HFFc6 (cell line): ENCODE measurements around the gene MSMP. TPM values are rescaled to one million over a fixed set of nuclear protein-coding genes. Genes with fewer than 3 reads are reported as not detected.
A peak's percentile ranks its signal among the peaks of the same experiment; 100 is the strongest.

Experiments used
- DNase-seq: peaks from one replicate; pipeline ENCODE4 v3.0.0-alpha.2; 2018
- H3K27ac Mint-ChIP-seq: 2 replicates; pipeline ENCODE4 v1.8.0; 2020; ENCODE audit warnings: mild to moderate bottlenecking, mixed read lengths
- H3K27me3 Mint-ChIP-seq: 2 replicates; pipeline ENCODE4 v1.8.0; 2021; ENCODE audit warnings: mild to moderate bottlenecking, moderate library complexity, mixed read lengths; ENCODE audit not compliant: insufficient read depth
- H3K36me3 Mint-ChIP-seq: 2 replicates; pipeline ENCODE4 v1.8.0; 2021; ENCODE audit warnings: low read depth, mixed read lengths
- H3K4me1 Mint-ChIP-seq: 2 replicates; pipeline ENCODE4 v1.8.0; 2020; ENCODE audit warnings: low read depth, mixed read lengths
- H3K4me3 Mint-ChIP-seq: 2 replicates; pipeline ENCODE4 v1.8.0; 2020; ENCODE audit warnings: mild to moderate bottlenecking, moderate library complexity, mixed read lengths
- H3K9me3 Mint-ChIP-seq: 2 replicates; pipeline ENCODE4 v1.8.0; 2020; ENCODE audit warnings: mild to moderate bottlenecking, mixed read lengths
- CTCF ChIP-seq: fragments of 200-600 bp; sonication (generic); IDR thresholded peaks from 2 replicates; pipeline ENCODE4 v1.5.0; 2021; ENCODE audit warnings: antibody characterized with exemption, mild to moderate bottlenecking
- total RNA-seq, 6 experiments: library from RNA; stranded (reverse); fragmentation: NEBNext Ultra II Directional; extraction: Animal tissue kit (Norgen Biotek cat#: 25700); gene quantifications; 2 replicates in 1 of 6; 3 replicates in 5 of 6; pipeline ENCODE4 v1.2.3, GENCODE V29; 2021

Gene MSMP
- total RNA-seq, 6 experiments from 2014 or later = not detected

- H3K9me3 Mint-ChIP-seq = no peaks in the 10 kb centered on the region
- DNase-seq = peak; percentile 73
- peaks cover 5% of the 10 kb centered on the region for H3K27me3 Mint-ChIP-seq
- TF ChIP-seq CTCF = peak; percentile 93
- H3K27ac Mint-ChIP-seq = peak overlapping the region; percentile 82
- peaks cover 49% of the 10 kb centered on the region for H3K4me1 Mint-ChIP-seq
- H3K4me3 Mint-ChIP-seq = peak overlapping the region; percentile 78
- H3K36me3 Mint-ChIP-seq = no peaks in the 10 kb centered on the region
These were observed 36.6 kb upstream of the MSMP start for GRCh38 chr9:35790385-35791296.

- peaks cover 43% of the 10 kb centered on the region for H3K4me1 Mint-ChIP-seq
- no peak overlapping the region for H3K4me3 Mint-ChIP-seq
- DNase-seq = no peak
- TF ChIP-seq CTCF = no peak
- no peaks in the 10 kb centered on the region for H3K9me3 Mint-ChIP-seq
- no peak overlapping the region for H3K27ac Mint-ChIP-seq
- no peaks in the 10 kb centered on the region for H3K36me3 Mint-ChIP-seq
- peaks cover 5% of the 10 kb centered on the region for H3K27me3 Mint-ChIP-seq
These were observed 35.9 kb upstream of the MSMP start for GRCh38 chr9:35790025-35790384.

GRCh38 chr9:35789541-35789940 is 35.5 kb upstream of the MSMP start:
- H3K4me3 Mint-ChIP-seq = no peak overlapping the region
- no peaks in the 10 kb centered on the region for H3K9me3 Mint-ChIP-seq
- peaks cover 38% of the 10 kb centered on the region for H3K4me1 Mint-ChIP-seq
- no peaks in the 10 kb centered on the region for H3K36me3 Mint-ChIP-seq
- peaks cover 8% of the 10 kb centered on the region for H3K27me3 Mint-ChIP-seq
- no peak for DNase-seq
- no peak for TF ChIP-seq CTCF
- H3K27ac Mint-ChIP-seq = no peak overlapping the region

- Mint-ChIP-seq H3K36me3 (no peaks in the 10 kb centered on the region), H3K27me3 (peaks cover 30% of the 10 kb centered on the region), H3K27ac (no peak overlapping the region), H3K4me1 (peaks cover 8% of the 10 kb centered on the region; the same call in 1 of the 2 replicates), H3K9me3 (no peaks in the 10 kb centered on the region), H3K4me3 (no peak overlapping the region)
- DNase-seq = no peak
- no peak for TF ChIP-seq CTCF
These were observed 29.3 kb upstream of the MSMP start for GRCh38 chr9:35783418-35783817.

GRCh38 chr9:35781066-35781465 is 27.0 kb upstream of the MSMP start:
- no peak for TF ChIP-seq CTCF
- Mint-ChIP-seq H3K27me3 (peaks cover 25% of the 10 kb centered on the region), H3K9me3 (no peaks in the 10 kb centered on the region), H3K4me3 (no peak overlapping the region), H3K27ac (no peak overlapping the region), H3K4me1 (no peaks in the 10 kb centered on the region), H3K36me3 (no peaks in the 10 kb centered on the region)
- no peak for DNase-seq
